ENCODE measurements around the gene TACR2.

DNA sequence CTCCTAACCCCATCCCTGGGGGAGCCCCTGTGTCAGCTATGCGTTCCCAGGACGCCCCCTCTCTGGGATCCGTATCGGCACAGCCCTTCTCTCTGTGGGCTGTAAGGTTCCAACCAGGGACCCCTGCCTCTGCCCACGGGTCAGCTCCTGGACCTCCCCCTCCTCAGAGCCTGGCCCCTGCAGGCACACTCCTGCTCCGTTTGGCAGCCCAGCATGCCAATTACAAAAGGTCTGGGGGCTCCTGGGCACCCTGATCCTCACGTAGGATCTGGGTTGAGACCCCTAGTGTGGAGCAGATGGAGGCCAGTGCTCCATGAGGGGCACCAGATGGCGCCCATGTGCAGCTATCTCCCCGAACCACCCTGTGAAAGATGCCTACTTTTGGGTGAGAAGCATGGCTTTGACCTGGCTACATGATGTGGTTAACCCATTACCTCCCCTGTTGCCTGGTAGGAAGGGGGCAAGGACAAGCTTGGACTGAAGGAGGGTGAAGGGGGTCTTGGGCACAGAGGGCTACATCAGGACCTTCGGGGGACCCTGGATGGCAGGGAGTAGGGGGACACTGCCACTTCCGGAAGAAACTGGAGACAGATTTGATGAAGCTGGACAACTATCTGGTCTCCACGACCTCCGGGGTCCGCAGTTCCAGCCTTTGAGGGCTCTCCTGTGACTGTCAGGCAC lies 9.0 kb downstream of the TACR2 start:
- TF ChIP-seq, protein P1, sequence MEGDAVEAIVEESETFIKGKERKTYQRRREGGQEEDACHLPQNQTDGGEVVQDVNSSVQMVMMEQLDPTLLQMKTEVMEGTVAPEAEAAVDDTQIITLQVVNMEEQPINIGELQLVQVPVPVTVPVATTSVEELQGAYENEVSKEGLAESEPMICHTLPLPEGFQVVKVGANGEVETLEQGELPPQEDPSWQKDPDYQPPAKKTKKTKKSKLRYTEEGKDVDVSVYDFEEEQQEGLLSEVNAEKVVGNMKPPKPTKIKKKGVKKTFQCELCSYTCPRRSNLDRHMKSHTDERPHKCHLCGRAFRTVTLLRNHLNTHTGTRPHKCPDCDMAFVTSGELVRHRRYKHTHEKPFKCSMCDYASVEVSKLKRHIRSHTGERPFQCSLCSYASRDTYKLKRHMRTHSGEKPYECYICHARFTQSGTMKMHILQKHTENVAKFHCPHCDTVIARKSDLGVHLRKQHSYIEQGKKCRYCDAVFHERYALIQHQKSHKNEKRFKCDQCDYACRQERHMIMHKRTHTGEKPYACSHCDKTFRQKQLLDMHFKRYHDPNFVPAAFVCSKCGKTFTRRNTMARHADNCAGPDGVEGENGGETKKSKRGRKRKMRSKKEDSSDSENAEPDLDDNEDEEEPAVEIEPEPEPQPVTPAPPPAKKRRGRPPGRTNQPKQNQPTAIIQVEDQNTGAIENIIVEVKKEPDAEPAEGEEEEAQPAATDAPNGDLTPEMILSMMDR (IDR thresholded peaks at IDR 0.05) = no peak
- TF ChIP-seq POLR2A (IDR thresholded peaks at IDR 0.05) = no peak
- TF ChIP-seq EP300 (IDR thresholded peaks at IDR 0.05) = no peak
